Measurements from ENCODE around the gene CCDC148.

The CCDC148 gene

GRCh38 chr2:158391876-158392275, 64.7 kb downstream of the CCDC148 start:
- no peak for DNase-seq (ENCODE audit: low read depth)
- TF ChIP-seq CTCF (IDR thresholded peaks at IDR 0.05; ENCODE audit: control insufficient read depth, extremely low read depth, insufficient read depth) = no peak
- H3K4me3 ChIP-seq (ENCODE audit: low read depth, low read length) = no peak overlapping the region

- no peak for TF ChIP-seq CTCF (IDR thresholded peaks at IDR 0.05; ENCODE audit: control insufficient read depth, extremely low read depth, insufficient read depth)
- no peak for DNase-seq (ENCODE audit: low read depth)
- no peak overlapping the region for H3K4me3 ChIP-seq (ENCODE audit: low read depth, low read length)
These were observed 65.2 kb downstream of the CCDC148 start for GRCh38 chr2:158391361-158391760.

- no peak for TF ChIP-seq CTCF (IDR thresholded peaks at IDR 0.05; ENCODE audit: control insufficient read depth, extremely low read depth, insufficient read depth)
- H3K4me3 ChIP-seq (ENCODE audit: low read depth, low read length) = no peak overlapping the region
- DNase-seq (ENCODE audit: low read depth) = no peak
These were observed 68.4 kb downstream of the CCDC148 start for GRCh38 chr2:158388159-158388558.

GRCh38 chr2:158385646-158386045, 70.9 kb downstream of the CCDC148 start:
- no peak overlapping the region for H3K4me3 ChIP-seq (ENCODE audit: low read depth, low read length)
- no peak for DNase-seq (ENCODE audit: low read depth)
- no peak for TF ChIP-seq CTCF (IDR thresholded peaks at IDR 0.05; ENCODE audit: control insufficient read depth, extremely low read depth, insufficient read depth)

GRCh38 chr2:158381978-158382377, 74.6 kb downstream of the CCDC148 start:
- H3K4me3 ChIP-seq (ENCODE audit: low read depth, low read length) = no peak overlapping the region
- no peak for DNase-seq (ENCODE audit: low read depth)
- TF ChIP-seq CTCF (IDR thresholded peaks at IDR 0.05; ENCODE audit: control insufficient read depth, extremely low read depth, insufficient read depth) = no peak

GRCh38 chr2:158381205-158381604, 75.3 kb downstream of the CCDC148 start:
- DNase-seq (ENCODE audit: low read depth) = no peak
- no peak for TF ChIP-seq CTCF (IDR thresholded peaks at IDR 0.05; ENCODE audit: control insufficient read depth, extremely low read depth, insufficient read depth)
- H3K4me3 ChIP-seq (ENCODE audit: low read depth, low read length) = no peak overlapping the region

GRCh38 chr2:158380746-158381145, 75.8 kb downstream of the CCDC148 start:
- no peak for DNase-seq (ENCODE audit: low read depth)
- H3K4me3 ChIP-seq (ENCODE audit: low read depth, low read length) = no peak overlapping the region
- no peak for TF ChIP-seq CTCF (IDR thresholded peaks at IDR 0.05; ENCODE audit: control insufficient read depth, extremely low read depth, insufficient read depth)

Data from LNCaP clone FGC (cell line).